Uterus (tissue), 2 donors: ENCODE measurements around the gene PRXL2C.
A peak's percentile ranks its signal among the peaks of the same experiment; 100 is the strongest.

Experiments used
- POLR2A ChIP-seq, 2 donors: fragments of 450-650 bp; IDR thresholded peaks; one replicate each; pipeline ENCODE4 v1.6.1; 2016; ENCODE audit warnings: antibody characterized with exemption in 2 of 2, mild to moderate bottlenecking in 1 of 2, moderate library complexity in 1 of 2
- TF ChIP-seq, protein P1 (sequence below), 4 experiments: fragments of 200-600 bp in 2 of 4; fragments of 450-650 bp in 2 of 4; sonication (generic) in 2 of 4; IDR thresholded peaks; one replicate each; pipeline ENCODE4 v1.5.1; 2016 to 2019; ENCODE audit warnings: antibody characterized with exemption in 4 of 4, mild to moderate bottlenecking in 2 of 4, moderate library complexity in 1 of 4

DNA sequence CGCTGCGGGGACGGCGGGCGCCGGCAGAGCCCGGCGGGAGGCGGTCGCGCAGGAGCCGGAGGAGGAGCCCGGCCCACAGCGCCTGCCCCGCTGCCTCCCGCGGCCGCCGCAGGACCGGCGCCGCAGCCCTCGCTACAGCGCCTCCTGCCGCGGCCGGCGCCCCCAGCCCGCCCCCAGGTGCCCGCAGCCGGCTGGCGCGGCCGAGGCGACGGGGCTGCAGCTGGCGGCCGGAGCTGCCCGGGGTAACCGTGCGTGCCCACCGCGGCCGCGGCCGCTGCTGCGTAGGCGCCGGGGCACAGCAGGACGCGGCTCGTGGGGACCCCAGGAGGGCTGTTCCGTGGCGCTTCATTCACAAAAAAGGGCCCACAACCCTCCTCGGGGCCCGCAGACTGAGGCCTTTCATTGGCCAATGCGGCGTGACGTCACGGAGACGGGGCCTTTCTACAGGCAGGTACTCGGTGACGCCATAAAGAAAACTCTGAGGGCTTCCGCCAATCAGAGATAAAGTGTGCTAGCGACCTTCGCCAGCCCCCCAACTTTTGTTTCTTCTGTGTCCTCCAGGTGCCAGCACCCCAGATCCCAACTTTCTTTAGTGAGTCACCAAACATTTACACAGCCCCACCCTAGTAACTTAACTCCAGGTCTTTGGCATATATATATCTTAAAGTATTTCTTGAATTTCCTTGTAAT lies 35.5 kb downstream of the PRXL2C start, which contains the start of gene CDC14B:
- TF ChIP-seq, protein P1, sequence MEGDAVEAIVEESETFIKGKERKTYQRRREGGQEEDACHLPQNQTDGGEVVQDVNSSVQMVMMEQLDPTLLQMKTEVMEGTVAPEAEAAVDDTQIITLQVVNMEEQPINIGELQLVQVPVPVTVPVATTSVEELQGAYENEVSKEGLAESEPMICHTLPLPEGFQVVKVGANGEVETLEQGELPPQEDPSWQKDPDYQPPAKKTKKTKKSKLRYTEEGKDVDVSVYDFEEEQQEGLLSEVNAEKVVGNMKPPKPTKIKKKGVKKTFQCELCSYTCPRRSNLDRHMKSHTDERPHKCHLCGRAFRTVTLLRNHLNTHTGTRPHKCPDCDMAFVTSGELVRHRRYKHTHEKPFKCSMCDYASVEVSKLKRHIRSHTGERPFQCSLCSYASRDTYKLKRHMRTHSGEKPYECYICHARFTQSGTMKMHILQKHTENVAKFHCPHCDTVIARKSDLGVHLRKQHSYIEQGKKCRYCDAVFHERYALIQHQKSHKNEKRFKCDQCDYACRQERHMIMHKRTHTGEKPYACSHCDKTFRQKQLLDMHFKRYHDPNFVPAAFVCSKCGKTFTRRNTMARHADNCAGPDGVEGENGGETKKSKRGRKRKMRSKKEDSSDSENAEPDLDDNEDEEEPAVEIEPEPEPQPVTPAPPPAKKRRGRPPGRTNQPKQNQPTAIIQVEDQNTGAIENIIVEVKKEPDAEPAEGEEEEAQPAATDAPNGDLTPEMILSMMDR (IDR thresholded peaks at IDR 0.05): peak in 3 of 4 experiments; percentile 26 to 54 (median 37)
- TF ChIP-seq POLR2A (IDR thresholded peaks at IDR 0.05): no peak
